NT2/D1 (cell line): ENCODE measurements around the gene WDR88.

Source experiments
- DNase-seq: peaks from one replicate; pipeline ENCODE4 v3.0.0-alpha.2; 2011; ENCODE audit warnings: low read depth, low spot score
- H3K27me3 ChIP-seq: 2 replicates; pipeline ENCODE4 v1.6.0; 2011; ENCODE audit warnings: mild to moderate bottlenecking; ENCODE audit not compliant: insufficient read length, insufficient read depth
- H3K36me3 ChIP-seq: 2 replicates; pipeline ENCODE4 v1.6.1; 2011; ENCODE audit warnings: mild to moderate bottlenecking, low read length, mixed read lengths; ENCODE audit not compliant: insufficient read depth, insufficient read length
- H3K4me1 ChIP-seq: 2 replicates; pipeline ENCODE4 v1.5.1; 2011; ENCODE audit not compliant: insufficient read depth, insufficient read length
- H3K4me3 ChIP-seq: 2 replicates; pipeline ENCODE4 v1.5.1; 2011; ENCODE audit warnings: low read depth; ENCODE audit not compliant: insufficient read length
- H3K9ac ChIP-seq: 2 replicates; pipeline ENCODE4 v1.6.0; 2011; ENCODE audit warnings: low read depth; ENCODE audit not compliant: insufficient read length
- H3K9me3 ChIP-seq: 2 replicates; pipeline ENCODE4 v1.5.1; 2011; ENCODE audit warnings: mild to moderate bottlenecking, low read length; ENCODE audit not compliant: insufficient read depth
- SUZ12 ChIP-seq: IDR thresholded peaks from 2 replicates; pipeline ENCODE4 v1.6.1; 2011; ENCODE audit not compliant: insufficient read length, insufficient read depth; ENCODE audit errors: extremely low read depth
- YY1 ChIP-seq: IDR thresholded peaks from 2 replicates; pipeline ENCODE4 v1.6.1; 2011; ENCODE audit not compliant: insufficient read length, insufficient read depth
- ZNF274 ChIP-seq: IDR thresholded peaks from 2 replicates; pipeline ENCODE4 v1.6.1; 2011; ENCODE audit warnings: mild to moderate bottlenecking, low read depth, low read length

WDR88 gene

DNA sequence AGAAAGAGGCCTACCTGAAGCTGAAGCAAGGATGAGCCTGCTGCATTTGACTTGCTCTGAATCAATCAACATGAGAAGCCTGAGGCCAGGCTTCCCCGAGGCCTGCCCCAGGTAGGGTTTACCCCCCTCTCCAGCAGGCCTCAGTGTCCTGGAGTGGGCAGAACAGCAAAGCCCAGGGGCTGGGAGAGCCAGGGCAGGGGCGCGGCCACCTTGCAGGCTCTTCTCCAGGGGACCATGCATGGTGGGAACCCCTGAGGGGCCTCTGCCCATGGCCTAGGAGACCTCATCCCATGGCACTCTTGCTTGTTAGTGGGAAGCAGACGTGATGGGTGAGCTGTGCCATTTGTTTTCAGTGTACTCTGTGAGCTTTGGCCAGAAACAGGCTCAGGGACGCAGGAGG, 42.3 kb downstream of the WDR88 start:
- no peak overlapping the region for H3K9ac ChIP-seq
- no peaks in the 10 kb centered on the region for H3K9me3 ChIP-seq
- DNase-seq = no peak
- peaks cover 10% of the 10 kb centered on the region for H3K4me1 ChIP-seq
- peaks cover 8% of the 10 kb centered on the region for H3K36me3 ChIP-seq
- peaks cover 12% of the 10 kb centered on the region for H3K27me3 ChIP-seq
- no peak for TF ChIP-seq ZNF274
- TF ChIP-seq YY1 = no peak
- TF ChIP-seq SUZ12 = no peak
- no peak overlapping the region for H3K4me3 ChIP-seq

DNA sequence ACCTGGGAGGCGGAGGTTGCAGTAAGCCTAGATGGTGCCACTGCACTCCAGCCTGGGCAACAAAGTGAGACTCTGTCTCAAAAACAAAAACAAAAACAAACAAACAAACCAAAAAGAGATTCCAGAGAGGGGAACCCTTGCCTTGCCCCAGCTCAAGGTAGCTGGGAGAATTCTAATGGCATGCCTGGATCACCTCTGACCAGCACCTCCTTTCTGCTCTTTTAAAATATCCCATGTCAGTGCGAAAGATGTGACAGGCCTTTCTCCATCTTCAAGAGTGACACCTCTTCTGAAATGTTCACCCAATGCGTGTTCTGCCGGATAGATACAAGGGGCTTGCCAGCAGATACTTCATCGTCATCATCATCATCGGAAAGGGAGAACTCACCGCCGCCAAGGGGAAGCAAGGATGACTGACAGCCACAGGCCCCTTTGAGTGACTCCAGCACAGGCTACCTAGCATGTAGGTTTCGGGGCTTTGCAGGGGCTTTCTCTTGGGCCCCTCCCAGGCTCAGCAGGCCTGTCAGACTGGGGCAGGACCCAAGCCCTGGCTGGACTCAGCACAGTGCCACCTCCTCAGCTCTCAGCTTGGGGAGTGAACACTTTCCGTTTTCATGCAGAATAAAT, 43.4 kb downstream of the WDR88 start:
- H3K36me3 ChIP-seq = peaks cover 8% of the 10 kb centered on the region
- DNase-seq = no peak
- TF ChIP-seq ZNF274 (no peak), SUZ12 (no peak), YY1 (no peak)
- H3K4me1 ChIP-seq = peaks cover 10% of the 10 kb centered on the region
- H3K9me3 ChIP-seq = no peaks in the 10 kb centered on the region
- no peak overlapping the region for H3K4me3 ChIP-seq
- peaks cover 13% of the 10 kb centered on the region for H3K27me3 ChIP-seq
- peak overlapping the region; percentile 97 for H3K9ac ChIP-seq

DNA sequence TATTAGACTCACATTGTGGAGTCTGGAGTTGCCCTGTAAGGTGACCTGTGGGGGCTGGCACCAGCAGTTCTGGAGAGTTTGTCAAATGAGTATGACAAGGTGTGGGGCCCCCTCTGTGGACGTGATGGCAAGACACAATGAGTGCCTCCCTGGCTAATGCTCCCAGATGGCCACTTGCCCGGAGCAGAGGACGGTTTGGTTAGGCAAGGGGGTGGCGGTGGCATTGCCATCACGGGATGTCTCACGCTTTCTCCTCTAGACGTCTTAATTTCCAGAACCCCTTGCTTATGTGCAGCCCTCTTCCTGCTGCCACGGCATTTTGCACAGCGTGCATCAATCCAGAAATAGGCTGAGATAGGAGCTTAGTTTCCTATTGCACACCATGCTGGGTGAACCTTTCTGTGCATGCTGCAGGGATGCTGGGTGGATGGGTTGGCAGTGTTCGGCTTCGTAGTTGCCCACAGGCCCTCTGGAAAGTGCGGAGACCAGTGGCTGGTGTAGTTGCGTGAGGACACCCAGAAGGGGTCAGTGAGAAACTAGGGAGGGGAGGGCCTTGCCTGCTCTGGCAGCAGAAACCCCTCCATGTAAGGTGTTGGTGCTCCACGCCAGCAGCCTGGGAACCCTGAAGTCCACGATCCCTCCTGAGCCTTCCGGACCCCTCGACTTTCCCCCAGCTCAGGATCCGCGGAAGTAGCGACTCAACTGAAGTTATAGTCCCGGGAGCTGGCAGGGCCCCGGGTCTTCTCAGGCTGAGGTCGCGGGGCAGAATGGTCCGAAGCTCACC, 44.2 kb downstream of the WDR88 start:
- no peak for TF ChIP-seq SUZ12
- TF ChIP-seq ZNF274 = no peak
- TF ChIP-seq YY1 = no peak
- DNase-seq = no peak
- Histone ChIP-seq H3K9me3 (no peaks in the 10 kb centered on the region), H3K4me1 (peaks cover 10% of the 10 kb centered on the region), H3K9ac (peak overlapping the region; percentile 97), H3K27me3 (peaks cover 13% of the 10 kb centered on the region), H3K36me3 (peaks cover 8% of the 10 kb centered on the region), H3K4me3 (peak overlapping the region; percentile 92)

DNA sequence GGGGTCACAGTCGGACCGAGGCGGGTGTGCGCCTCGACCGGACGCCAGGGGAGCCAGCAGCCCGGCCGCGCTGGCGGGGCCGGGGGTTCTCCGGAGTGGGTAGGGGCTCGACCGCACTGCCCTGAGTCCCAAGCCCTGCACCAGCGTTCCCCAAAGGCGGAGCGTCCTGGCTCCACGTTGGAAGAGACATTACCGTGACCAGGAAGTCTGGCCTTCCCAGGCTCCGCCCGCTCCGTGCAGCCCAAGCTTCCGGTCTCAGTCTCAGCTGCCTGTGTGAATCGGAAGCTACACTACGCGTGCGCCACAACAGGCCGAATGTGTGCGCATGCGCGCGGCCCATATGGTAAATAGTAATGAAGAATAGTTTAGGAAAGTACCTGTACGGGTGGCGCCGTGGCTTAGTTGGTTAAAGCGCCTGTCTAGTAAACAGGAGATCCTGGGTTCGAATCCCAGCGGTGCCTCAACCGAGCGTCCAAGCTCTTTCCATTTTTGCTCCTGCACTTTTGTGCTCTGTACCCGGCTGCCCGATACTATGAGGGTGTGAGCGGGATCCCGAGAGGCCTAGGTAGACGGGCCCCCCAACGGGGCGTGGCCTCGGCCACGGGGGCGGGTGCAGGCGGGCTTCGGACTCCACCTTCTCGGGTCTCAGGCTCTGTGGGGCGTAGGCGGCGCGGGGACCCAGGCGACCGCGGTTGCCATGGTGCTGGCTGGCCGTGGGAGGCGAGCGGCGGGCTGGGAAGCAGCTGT, 44.9 kb downstream of the WDR88 start:
- TF ChIP-seq SUZ12 (no peak), YY1 (no peak), ZNF274 (no peak)
- peaks cover 10% of the 10 kb centered on the region for H3K4me1 ChIP-seq
- H3K36me3 ChIP-seq = peaks cover 8% of the 10 kb centered on the region
- peak; percentile 89 for DNase-seq
- H3K9ac ChIP-seq = peak overlapping the region; percentile 97
- peak overlapping the region; percentile 92 for H3K4me3 ChIP-seq
- H3K27me3 ChIP-seq = peaks cover 13% of the 10 kb centered on the region
- no peaks in the 10 kb centered on the region for H3K9me3 ChIP-seq

DNA sequence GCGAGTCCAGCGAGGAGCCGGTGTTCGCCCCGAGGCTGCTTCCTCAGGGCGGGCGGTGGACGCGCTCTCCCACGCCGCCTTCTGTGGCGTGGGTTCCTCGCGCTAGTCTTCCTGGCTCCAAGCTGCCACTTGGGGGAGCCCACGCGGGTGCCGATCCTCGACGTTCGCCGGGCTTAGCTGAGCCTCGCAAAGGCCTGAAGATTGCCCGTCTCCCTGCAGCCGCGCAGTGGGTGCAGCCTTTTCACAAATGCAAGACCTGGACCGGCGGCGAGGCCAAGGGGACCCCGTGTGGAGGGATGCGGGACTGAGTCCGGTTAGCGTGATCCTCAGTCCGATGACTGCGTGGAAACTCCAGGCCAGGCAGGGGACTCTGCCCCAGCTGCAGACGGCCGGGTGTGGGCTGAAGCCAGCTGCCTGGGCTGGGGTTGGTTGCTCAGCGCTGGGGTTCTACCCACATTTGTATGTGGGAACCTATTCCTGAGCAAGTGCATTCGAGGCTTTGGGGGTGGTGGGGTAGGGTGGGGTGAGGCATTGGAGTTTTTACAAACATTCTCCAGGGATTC, 45.6 kb downstream of the WDR88 start:
- Histone ChIP-seq H3K4me3 (peak overlapping the region; percentile 58), H3K4me1 (peaks cover 10% of the 10 kb centered on the region)

DNA sequence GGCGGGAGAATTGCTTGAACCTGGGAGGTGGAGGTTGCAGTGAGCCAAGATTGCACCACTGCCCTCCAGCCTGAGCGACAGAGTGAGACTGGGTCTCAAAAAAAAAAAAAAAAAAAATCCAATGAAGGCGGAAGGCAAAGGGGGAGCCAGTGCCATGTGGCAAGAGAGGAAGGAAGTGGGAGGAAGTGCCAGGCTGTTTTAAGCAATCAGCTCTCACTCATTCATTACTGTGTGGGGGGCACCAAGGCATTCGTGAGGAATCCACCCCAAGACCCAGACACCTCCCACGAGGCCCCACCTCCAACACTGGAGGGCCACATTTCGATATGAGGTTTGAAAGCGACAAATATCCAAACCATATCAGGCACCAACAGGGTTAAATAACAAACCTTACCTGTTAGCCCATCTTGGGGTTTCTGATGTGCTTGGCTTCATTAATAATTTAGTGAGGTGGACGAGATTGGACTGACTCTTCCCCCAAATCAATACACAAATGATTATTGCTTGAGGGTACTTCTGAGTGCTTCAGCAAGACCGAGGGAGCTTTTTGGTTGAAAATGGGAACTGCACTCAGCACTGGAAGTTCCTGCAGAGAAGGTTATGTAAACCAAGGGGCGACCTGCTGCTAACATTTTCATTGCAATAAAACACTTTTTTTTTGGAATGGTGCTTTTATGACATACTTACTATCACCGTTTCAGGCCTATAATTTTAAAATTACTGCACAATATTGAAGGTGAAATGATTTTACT, 54.7 kb downstream of the WDR88 start:
- H3K4me3 ChIP-seq = no peak overlapping the region
- no peaks in the 10 kb centered on the region for H3K4me1 ChIP-seq
- no peaks in the 10 kb centered on the region for H3K27me3 ChIP-seq
- H3K36me3 ChIP-seq = no peaks in the 10 kb centered on the region
- no peak for DNase-seq
- no peaks in the 10 kb centered on the region for H3K9me3 ChIP-seq
- H3K9ac ChIP-seq = no peak overlapping the region
- TF ChIP-seq ZNF274 (no peak), SUZ12 (no peak), YY1 (no peak)

More for the DNA sequence above, 45.6 kb downstream of the WDR88 start:
- Histone ChIP-seq H3K9me3 (no peaks in the 10 kb centered on the region), H3K36me3 (peaks cover 8% of the 10 kb centered on the region), H3K27me3 (peaks cover 13% of the 10 kb centered on the region), H3K9ac (peak overlapping the region; percentile 81)
- DNase-seq = no peak
- no peak for TF ChIP-seq SUZ12
- no peak for TF ChIP-seq ZNF274
- no peak for TF ChIP-seq YY1
